H1 (cell line): ENCODE results near the gene B9D2. TPM values are rescaled to one million over a fixed set of nuclear protein-coding genes. Genes with fewer than 3 reads are reported as not detected.

ENCODE experiments used
- CTCF ChIA-PET: fragments of 300-600 bp; sonication (Branson Sonifier 250); formaldehyde crosslinking; loops from one replicate; lab custom pipeline; 2021; ENCODE audit not compliant: partially characterized antibody; lab: Charles Lee
- POLR2A ChIA-PET: fragments of 300-600 bp; sonication (Branson Sonifier 250); formaldehyde crosslinking; loops from one replicate; lab custom pipeline; 2021; ENCODE audit warnings: inconsistent platforms; ENCODE audit not compliant: partially characterized antibody; lab: Charles Lee
- DNase-seq, 2 experiments: peaks; one replicate each; pipeline versions ENCODE4 v3.0.0 to v3.0.0-alpha.2; 2010 to 2022; ENCODE audit warnings: low spot score in 2 of 2, low read depth in 1 of 2, mixed read lengths in 1 of 2
- FAIRE-seq: peaks from 2 replicates; lab custom pipeline; 2011; peaks lifted over from hg19 to GRCh38; lab: Jason Lieb, UNC
- H2AFZ ChIP-seq: 2 replicates; pipeline ENCODE4 v1.8.1; 2012; ENCODE audit warnings: low read length, inconsistent platforms
- H2AK5ac ChIP-seq: 2 replicates; pipeline ENCODE4 v1.6.1; 2013; ENCODE audit warnings: low read depth, low read length
- H2BK120ac ChIP-seq: replicated peaks from 2 replicates; pipeline ENCODE3; 2013; ENCODE audit warnings: low read depth, low read length, inconsistent platforms
- H2BK12ac ChIP-seq: 2 replicates; pipeline ENCODE4 v1.6.1; 2013; ENCODE audit warnings: low read depth, low read length
- H2BK15ac ChIP-seq: 2 replicates; pipeline ENCODE4 v1.6.1; 2013; ENCODE audit warnings: low read length
- H2BK20ac ChIP-seq: 2 replicates; pipeline ENCODE4 v1.6.1; 2013; ENCODE audit warnings: low read length
- H2BK5ac ChIP-seq: 2 replicates; pipeline ENCODE4 v1.6.1; 2013; ENCODE audit warnings: low read depth, low read length
- H3K14ac ChIP-seq: 2 replicates; pipeline ENCODE4 v1.6.1; 2013; ENCODE audit warnings: inconsistent platforms; ENCODE audit not compliant: insufficient read length
- H3K18ac ChIP-seq: 2 replicates; pipeline ENCODE4 v1.6.1; 2013; ENCODE audit warnings: low read length; ENCODE audit errors: extremely low read depth
- H3K23ac ChIP-seq: 2 replicates; pipeline ENCODE4 v1.6.1; 2013; ENCODE audit warnings: inconsistent platforms; ENCODE audit not compliant: insufficient read length
- H3K23me2 ChIP-seq: 2 replicates; pipeline ENCODE4 v1.6.1; 2013; ENCODE audit warnings: low read depth, low read length
- H3K27ac ChIP-seq: 2 replicates; pipeline ENCODE4 v1.6.1; 2011; ENCODE audit warnings: low read depth, low read length, inconsistent platforms
- H3K27me3 ChIP-seq, 4 experiments: replicated peaks in 1 of 4; 1 replicate in 1 of 4; 2 replicates in 3 of 4; pipeline versions ENCODE4 v1.6.1 to v1.8.1; 2011 to 2013; ENCODE audit warnings: low read length in 3 of 4, mild to moderate bottlenecking in 3 of 4, inconsistent platforms in 2 of 4, mixed read lengths in 2 of 4, moderate library complexity in 1 of 4; ENCODE audit not compliant: control insufficient read depth in 3 of 4, insufficient read depth in 3 of 4; ENCODE audit errors: extremely low read depth in 1 of 4
- H3K36me3 ChIP-seq, 4 experiments: 2 replicates each; pipeline versions ENCODE4 v1.6.1 to v1.8.1; 2011 to 2013; ENCODE audit warnings: mild to moderate bottlenecking in 4 of 4, low read length in 3 of 4, moderate library complexity in 2 of 4, control low read depth in 1 of 4, inconsistent platforms in 1 of 4; ENCODE audit not compliant: insufficient read depth in 4 of 4, control insufficient read depth in 2 of 4
- H3K4ac ChIP-seq: replicated peaks from 2 replicates; pipeline ENCODE3; 2013; ENCODE audit warnings: low read length, low read depth, mixed read lengths, inconsistent platforms; ENCODE audit not compliant: insufficient read length
- H3K4me1 ChIP-seq, 4 experiments: replicated peaks in 1 of 4; 1 replicate in 1 of 4; 2 replicates in 3 of 4; pipeline versions ENCODE4 v1.6.1 to v1.8.1; 2011 to 2013; ENCODE audit warnings: low read length in 3 of 4, inconsistent platforms in 2 of 4, mixed read lengths in 1 of 4; ENCODE audit not compliant: insufficient read depth in 4 of 4, control insufficient read depth in 3 of 4
- H3K4me2 ChIP-seq, 2 experiments: 2 replicates each; pipeline versions ENCODE4 v1.6.1 to v1.8.1; 2011 to 2013; ENCODE audit warnings: low read depth in 2 of 2, low read length in 2 of 2, control low read depth in 1 of 2, inconsistent platforms in 1 of 2, mild to moderate bottlenecking in 1 of 2; ENCODE audit not compliant: insufficient read depth in 1 of 2
- H3K4me3 ChIP-seq, 4 experiments: fragments of 200-600, 300-600 bp in 1 of 4; sonication (generic), shearing (Covaris generic), sonication (Bioruptor Twin) in 1 of 4; 2 replicates each; pipeline versions ENCODE4 v1.5.1 to v1.8.1; 2011 to 2016; ENCODE audit warnings: low read length in 4 of 4, low read depth in 3 of 4, control low read depth in 2 of 4, inconsistent platforms in 2 of 4, mild to moderate bottlenecking in 2 of 4, mixed read lengths in 1 of 4, moderate library complexity in 1 of 4; ENCODE audit not compliant: insufficient read depth in 2 of 4; ENCODE audit errors: extremely low read depth in 1 of 4
- H3K56ac ChIP-seq: replicated peaks from 2 replicates; pipeline ENCODE3; 2013; ENCODE audit warnings: low read depth, mild to moderate bottlenecking, mixed read lengths, low read length, inconsistent platforms; ENCODE audit not compliant: insufficient read length
- H3K79me1 ChIP-seq: 2 replicates; pipeline ENCODE4 v1.6.1; 2013; ENCODE audit warnings: low read depth, low read length, control low read depth
- H3K79me2 ChIP-seq, 2 experiments: 2 replicates each; pipeline versions ENCODE4 v1.6.1 to v1.8.1; 2012 to 2013; ENCODE audit warnings: low read length in 2 of 2, mild to moderate bottlenecking in 2 of 2, inconsistent platforms in 1 of 2; ENCODE audit not compliant: insufficient read depth in 2 of 2, control insufficient read depth in 1 of 2
- H3K9ac ChIP-seq, 4 experiments: replicated peaks in 1 of 4; 1 replicate in 1 of 4; 2 replicates in 3 of 4; pipeline versions ENCODE4 v1.6.1 to v1.8.1; 2011 to 2013; ENCODE audit warnings: low read depth in 3 of 4, low read length in 3 of 4, control low read depth in 2 of 4, mild to moderate bottlenecking in 2 of 4, moderate library complexity in 2 of 4, inconsistent platforms in 1 of 4; ENCODE audit errors: extremely low read depth in 1 of 4
- H3K9me3 ChIP-seq, 2 experiments: 2 replicates each; pipeline versions ENCODE4 v1.6.1 to v1.8.1; 2012 to 2013; ENCODE audit warnings: mild to moderate bottlenecking in 2 of 2, moderate library complexity in 2 of 2, control low read depth in 1 of 2, inconsistent platforms in 1 of 2, low read depth in 1 of 2, low read length in 1 of 2, mixed read lengths in 1 of 2; ENCODE audit not compliant: insufficient read depth in 2 of 2
- H4K20me1 ChIP-seq, 2 experiments: replicated peaks in 1 of 2; 2 replicates each; pipeline versions ENCODE3 to v1.8.1; 2011 to 2013; ENCODE audit warnings: inconsistent platforms in 2 of 2, low read length in 2 of 2, mild to moderate bottlenecking in 1 of 2; ENCODE audit not compliant: insufficient read depth in 2 of 2, control insufficient read depth in 1 of 2
- H4K5ac ChIP-seq: 2 replicates; pipeline ENCODE4 v1.6.1; 2013; ENCODE audit warnings: low read length, low read depth, mixed read lengths, inconsistent platforms; ENCODE audit not compliant: insufficient read length
- H4K8ac ChIP-seq: 2 replicates; pipeline ENCODE4 v1.8.0; 2013; ENCODE audit warnings: mild to moderate bottlenecking, moderate library complexity, low read length, inconsistent platforms; ENCODE audit not compliant: insufficient read depth; ENCODE audit errors: extremely low read depth
- H4K91ac ChIP-seq: replicated peaks from 2 replicates; pipeline ENCODE3; 2013; ENCODE audit warnings: low read length, mixed read lengths, inconsistent platforms; ENCODE audit not compliant: insufficient read length
- ATF3 ChIP-seq: IDR thresholded peaks from 2 replicates; pipeline ENCODE4 v1.6.1; 2011; ENCODE audit warnings: low read depth, mild to moderate bottlenecking, low read length; ENCODE audit not compliant: insufficient read depth
- BACH1 ChIP-seq: IDR thresholded peaks from 2 replicates; pipeline ENCODE4 v1.6.1; 2012; ENCODE audit warnings: low read length, improper control_type of control experiment
- HDAC2 ChIP-seq, 2 experiments: fragments of 300-600 bp in 1 of 2; sonication (generic) in 1 of 2; IDR thresholded peaks; 2 replicates each; pipeline ENCODE4 v1.6.1; 2011 to 2012; ENCODE audit warnings: low read depth in 2 of 2, low read length in 2 of 2, mild to moderate bottlenecking in 2 of 2, moderate library complexity in 2 of 2, borderline replicate concordance in 1 of 2, inconsistent platforms in 1 of 2
- JUN ChIP-seq: IDR thresholded peaks from 2 replicates; pipeline ENCODE4 v1.6.1; 2011; ENCODE audit warnings: low read depth, mild to moderate bottlenecking, improper control_type of control experiment, low read length
- NRF1 ChIP-seq: IDR thresholded peaks from 2 replicates; pipeline ENCODE4 v1.6.1; 2011; ENCODE audit warnings: mild to moderate bottlenecking, low read depth, low read length, improper control_type of control experiment
- POLR2AphosphoS5 ChIP-seq: IDR thresholded peaks from 2 replicates; pipeline ENCODE4 v1.6.1; 2011; ENCODE audit warnings: low read depth, low read length
- RNF2 ChIP-seq: fragments of 200-900, 300-1000 bp; sonication (generic); IDR thresholded peaks from 2 replicates; pipeline ENCODE4 v1.7.1; 2016; ENCODE audit warnings: borderline replicate concordance, low read depth, mild to moderate bottlenecking, antibody characterized with exemption, low read length; ENCODE audit not compliant: poor library complexity, severe bottlenecking; ENCODE audit errors: missing control alignments
- SAP30 ChIP-seq: fragments of 300-600 bp; sonication (generic); IDR thresholded peaks from 2 replicates; pipeline ENCODE4 v1.7.1; 2012; ENCODE audit warnings: low read length, moderate library complexity, mild to moderate bottlenecking, inconsistent platforms; ENCODE audit not compliant: insufficient read depth, insufficient replicate concordance
- SIN3A ChIP-seq, 2 experiments: IDR thresholded peaks in 1 of 2; conservative IDR thresholded peaks in 1 of 2; 2 replicates each; pipeline ENCODE4 v1.6.1; 2011 to 2012; ENCODE audit warnings: low read length in 2 of 2, improper control_type of control experiment in 1 of 2, low read depth in 1 of 2, mild to moderate bottlenecking in 1 of 2
- SIRT6 ChIP-seq: IDR thresholded peaks from one replicate; pipeline ENCODE4 v1.7.1; 2012; ENCODE audit warnings: low read length, inconsistent platforms
- TEAD4 ChIP-seq: IDR thresholded peaks from 2 replicates; pipeline ENCODE4 v1.6.1; 2012; ENCODE audit warnings: low read depth, low read length, inconsistent platforms, mixed read lengths
- WGBS, 2 experiments: shearing (Covaris generic) in 1 of 2; methylation state at CpG; one replicate each; pipeline versions ENCODE4 v1.1.6 to v1.1.7; 2013 to 2015; ENCODE audit warnings: low lambda C conversion rate in 2 of 2, mixed read lengths in 2 of 2, inconsistent platforms in 1 of 2, low coverage in 1 of 2, missing lambda C conversion rate in 1 of 2; ENCODE audit not compliant: insufficient replicate concordance in 2 of 2, insufficient coverage in 1 of 2, insufficient read length in 1 of 2; ENCODE audit errors: extremely low coverage in 1 of 2, missing lambda C conversion rate in 1 of 2; 5-methylcytosine and 5-hydroxymethylcytosine counted together
- polyA plus RNA-seq, 7 experiments: library from polyadenylated mRNA; depleted of rRNA in 3 of 7; stranded (reverse) in 5 of 7; unstranded in 2 of 7; fragments of >200 nt in 5 of 7; fragments of 200-250 nt in 2 of 7; gene quantifications; 1 replicate in 5 of 7; 2 replicates in 1 of 7; 4 replicates in 1 of 7; pipeline versions ENCODE4 v1.2.1 to v1.2.3, GENCODE V29; 2011 to 2013; ENCODE audit warnings: missing spikeins in 2 of 7, mixed read lengths in 2 of 7
- total RNA-seq: library from RNA; stranded (reverse); fragmentation: NEBNext Ultra II Directional; extraction: Animal tissue kit (Norgen Biotek cat#: 25700); gene quantifications from 2 replicates; pipeline ENCODE4 v1.2.1, GENCODE V29; 2021

Gene B9D2
- total and polyA plus RNA-seq, 2 of the 8 experiments (the other 6 are each of a cell fraction or from before 2014, with no cell fraction given) = 4.9 to 6.3 TPM

- H3K56ac ChIP-seq = no peak overlapping the region
- WGBS, 2 experiments = 100% methylated on average over 1 of the region's 5 CpGs; no CpG with 5 or more reads in 1 of the 2 experiments
- no peak overlapping the region for H4K91ac ChIP-seq
- TF ChIP-seq ATF3 (no peak), NRF1 (no peak), SIN3A (conservative IDR thresholded peaks at IDR 0.05 in 1 of 2, IDR thresholded peaks at IDR 0.05 in 1 of 2; ENCODE audit: low read depth in 1 of 2, low read length in 2 of 2) (no peak), SAP30 (no peak), BACH1 (no peak), HDAC2 (IDR thresholded peaks at IDR 0.05; ENCODE audit: borderline replicate concordance in 1 of 2, low read depth in 2 of 2, low read length in 2 of 2) (no peak), RNF2 (no peak), TEAD4 (no peak), SIRT6 (no peak), POLR2AphosphoS5 (no peak), JUN (no peak)
Observed at GRCh38 chr19:41339936-41340335, 24.0 kb downstream of the B9D2 start.

More at GRCh38 chr19:41339936-41340335, 24.0 kb downstream of the B9D2 start:
- Histone ChIP-seq H3K4ac (no peak overlapping the region), H3K23ac (no peak overlapping the region), H3K4me2 (no peak overlapping the region), H3K36me3 (no peaks in the 10 kb centered on the region), H2BK20ac (no peak overlapping the region), H3K4me3 (no peak overlapping the region), H2BK5ac (no peak overlapping the region), H3K27ac (no peak overlapping the region), H4K8ac (no peak overlapping the region), H3K14ac (no peak overlapping the region), H2BK15ac (no peak overlapping the region), H3K18ac (no peak overlapping the region), H3K4me1 (peaks cover 0 to 3% (median 0%) of the 10 kb centered on the region in 4 experiments; a peak in 1 of 7 replicates), H3K79me1 (no peaks in the 10 kb centered on the region), H3K79me2 (no peaks in the 10 kb centered on the region), H4K5ac (no peak overlapping the region), H2AFZ (no peak overlapping the region), H3K9me3 (no peaks in the 10 kb centered on the region), H4K20me1 (no peaks in the 10 kb centered on the region), H3K23me2 (no peaks in the 10 kb centered on the region), H3K9ac (no peak overlapping the region), H2BK120ac (no peak overlapping the region), H3K27me3 (no peaks in the 10 kb centered on the region), H2AK5ac (no peak overlapping the region), H2BK12ac (no peak overlapping the region)
- DNase-seq (no peak), FAIRE-seq (no peak)
- CTCF ChIA-PET = interaction anchor here (0.7 to 1.4 kb wide), 3 partner anchors 13 to 249 kb away, joined by 3 read pairs; no protein-coding TSS in a partner anchor
- POLR2A ChIA-PET = no interaction called here
